ENCODE data around the gene CAPZB.

CAPZB gene

DNA sequence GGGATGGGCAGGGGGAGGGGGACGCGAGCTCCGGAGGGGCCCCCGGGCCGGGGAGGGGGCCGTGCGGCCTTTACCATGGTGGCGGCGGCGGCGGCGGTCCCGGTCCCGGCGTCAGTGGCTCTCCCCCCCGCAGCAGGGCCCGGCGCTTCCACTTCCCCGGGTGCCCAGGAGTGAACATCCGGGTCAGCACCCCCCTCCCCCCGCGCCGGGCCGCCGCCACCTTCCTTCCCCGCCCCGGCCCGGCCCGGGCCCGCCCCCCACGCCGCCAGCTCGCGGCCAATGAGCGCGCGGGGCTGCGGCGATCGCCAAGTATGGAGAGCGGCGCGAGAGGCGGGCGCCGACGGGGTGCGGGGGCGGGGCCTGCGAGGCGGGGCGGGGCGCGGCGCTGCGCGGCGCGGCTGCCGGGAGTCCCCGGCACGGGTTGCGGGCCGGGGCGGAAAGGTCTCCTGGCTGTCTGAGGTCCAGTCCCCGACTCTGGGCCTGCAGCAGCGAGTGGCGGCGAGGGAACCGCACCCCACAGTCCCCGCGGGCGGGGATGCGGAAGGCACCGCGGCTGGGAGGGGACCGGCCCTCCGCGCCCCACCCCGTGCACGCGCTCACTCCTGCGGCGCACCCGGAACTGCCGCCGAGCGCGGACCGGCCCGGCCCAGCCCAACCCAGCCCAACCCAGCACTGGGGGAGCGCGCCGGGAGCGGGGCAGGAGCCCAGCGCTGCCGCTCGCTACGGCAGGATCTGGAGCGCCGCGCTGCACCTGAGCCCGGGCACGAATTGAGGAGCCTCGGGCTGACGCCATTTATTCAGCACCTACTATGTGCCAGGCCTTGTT lies at the start of gene CAPZB:
Gene CAPZB, minus strand, starts transcription at position 178 of the 826 bp plus-strand sequence. Its CDS starts 101 bp downstream, at position 77.
- H3K4me3 ChIP-seq (ENCODE audit: low read depth, low read length), result peak within 1 kb of the TSS; percentile 99
- TF ChIP-seq, protein P1, sequence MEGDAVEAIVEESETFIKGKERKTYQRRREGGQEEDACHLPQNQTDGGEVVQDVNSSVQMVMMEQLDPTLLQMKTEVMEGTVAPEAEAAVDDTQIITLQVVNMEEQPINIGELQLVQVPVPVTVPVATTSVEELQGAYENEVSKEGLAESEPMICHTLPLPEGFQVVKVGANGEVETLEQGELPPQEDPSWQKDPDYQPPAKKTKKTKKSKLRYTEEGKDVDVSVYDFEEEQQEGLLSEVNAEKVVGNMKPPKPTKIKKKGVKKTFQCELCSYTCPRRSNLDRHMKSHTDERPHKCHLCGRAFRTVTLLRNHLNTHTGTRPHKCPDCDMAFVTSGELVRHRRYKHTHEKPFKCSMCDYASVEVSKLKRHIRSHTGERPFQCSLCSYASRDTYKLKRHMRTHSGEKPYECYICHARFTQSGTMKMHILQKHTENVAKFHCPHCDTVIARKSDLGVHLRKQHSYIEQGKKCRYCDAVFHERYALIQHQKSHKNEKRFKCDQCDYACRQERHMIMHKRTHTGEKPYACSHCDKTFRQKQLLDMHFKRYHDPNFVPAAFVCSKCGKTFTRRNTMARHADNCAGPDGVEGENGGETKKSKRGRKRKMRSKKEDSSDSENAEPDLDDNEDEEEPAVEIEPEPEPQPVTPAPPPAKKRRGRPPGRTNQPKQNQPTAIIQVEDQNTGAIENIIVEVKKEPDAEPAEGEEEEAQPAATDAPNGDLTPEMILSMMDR (IDR thresholded peaks at IDR 0.05; ENCODE audit: low read depth, low read length, missing control alignments), result no peak
- DNase-seq (ENCODE audit: low read depth), result no peak

DNA sequence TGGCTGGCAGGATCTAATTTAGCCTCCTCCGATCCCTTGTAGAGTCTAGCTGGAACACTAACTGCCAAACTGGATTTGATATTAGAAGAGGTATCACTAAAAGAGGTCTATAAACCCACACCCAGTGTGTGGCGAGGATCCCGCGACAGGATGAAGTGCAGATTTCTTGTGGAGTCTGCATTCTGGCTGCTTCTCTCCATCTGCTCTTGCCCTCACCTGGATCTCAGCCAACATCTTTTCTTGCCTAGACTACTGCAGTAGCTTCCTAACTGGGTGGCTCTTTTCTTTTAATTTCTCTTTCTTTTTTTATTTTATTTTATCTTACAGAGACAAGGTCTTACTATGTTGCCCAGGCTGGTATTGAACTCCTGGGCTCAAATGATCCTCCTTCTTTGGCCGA lies 48.9 kb upstream of the CAPZB start:
- TF ChIP-seq, protein P1 (IDR thresholded peaks at IDR 0.05; ENCODE audit: low read depth, low read length, missing control alignments), result no peak
- no peak for DNase-seq (ENCODE audit: low read depth)
- no peak overlapping the region for H3K4me3 ChIP-seq (ENCODE audit: low read depth, low read length)

DNA sequence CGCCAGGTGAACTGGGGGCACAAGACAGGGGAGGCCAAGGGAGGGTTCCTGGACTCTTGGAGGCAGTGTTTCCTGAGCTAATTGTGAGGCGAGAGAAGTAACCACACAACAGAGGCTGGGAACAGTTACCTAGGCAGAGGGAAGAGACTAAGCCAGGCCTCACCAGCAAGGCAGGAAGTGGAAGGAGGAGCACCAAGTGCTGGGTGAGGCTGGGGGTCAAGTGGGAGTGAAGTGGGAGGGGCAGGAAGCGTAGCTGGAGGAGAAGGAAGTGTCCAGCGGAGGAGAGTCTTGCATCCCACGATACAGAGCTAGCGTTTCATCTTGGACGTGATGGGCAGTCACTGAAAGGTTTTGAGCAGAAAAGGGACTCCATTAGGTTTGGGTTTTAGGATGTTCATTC lies 48.3 kb upstream of the CAPZB start:
- TF ChIP-seq, protein P1 (IDR thresholded peaks at IDR 0.05; ENCODE audit: low read depth, low read length, missing control alignments), result no peak
- no peak overlapping the region for H3K4me3 ChIP-seq (ENCODE audit: low read depth, low read length)
- no peak for DNase-seq (ENCODE audit: low read depth)

- no peak for DNase-seq (ENCODE audit: low read depth)
- H3K4me3 ChIP-seq (ENCODE audit: low read depth, low read length), result no peak overlapping the region
- TF ChIP-seq, protein P1 (IDR thresholded peaks at IDR 0.05; ENCODE audit: low read depth, low read length, missing control alignments), result no peak
Observed at GRCh38 chr1:19532519-19532918, 47.2 kb upstream of the CAPZB start.

GRCh38 chr1:19529664-19530063 lies 44.3 kb upstream of the CAPZB start:
- DNase-seq (ENCODE audit: low read depth), result no peak
- TF ChIP-seq, protein P1 (IDR thresholded peaks at IDR 0.05; ENCODE audit: low read depth, low read length, missing control alignments), result no peak
- H3K4me3 ChIP-seq (ENCODE audit: low read depth, low read length), result no peak overlapping the region

DNA sequence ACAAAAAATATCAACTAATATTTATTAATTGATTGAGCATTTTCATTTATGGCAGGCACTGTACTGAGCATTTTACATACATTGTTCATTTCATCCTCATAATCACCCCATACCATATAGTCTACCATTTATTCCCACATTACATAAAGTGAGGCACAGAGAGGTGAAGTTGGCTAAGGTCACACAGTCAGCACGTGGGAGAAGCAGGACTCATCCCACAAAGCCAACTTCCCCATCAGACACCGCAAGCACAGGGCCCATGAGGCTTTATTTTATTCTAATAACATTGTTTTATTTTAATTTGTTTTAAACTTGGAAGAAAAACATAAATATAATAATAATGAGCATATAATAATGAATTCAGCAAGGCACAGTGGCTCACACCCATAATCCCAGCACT lies 43.1 kb upstream of the CAPZB start:
- no peak overlapping the region for H3K4me3 ChIP-seq (ENCODE audit: low read depth, low read length)
- TF ChIP-seq, protein P1 (IDR thresholded peaks at IDR 0.05; ENCODE audit: low read depth, low read length, missing control alignments), result no peak
- DNase-seq (ENCODE audit: low read depth), result no peak
